Stimulated activated naive CD8-positive, alpha-beta T cell treated with anti-CD3 and anti-CD28 coated beads, Interleukin-15, amount 100 ng/mL, for 72 hours (primary cell): ENCODE results near the gene ITGA11.

Experiments used
- ATAC-seq: fragments of 150-1000 bp; cut with Tn5 transposase; 2 replicates; pipeline ENCODE4 v1.10.0; 2021; ENCODE audit warnings: mild to moderate bottlenecking, moderate library complexity
- DNase-seq, 2 donors: peaks; one replicate each; pipeline ENCODE4 v3.0.0; 2021 to 2022
- H3K27ac Mint-ChIP-seq, 2 donors: one replicate each; pipeline ENCODE4 v1.8.0; 2022; ENCODE audit warnings: mild to moderate bottlenecking in 2 of 2, mixed read lengths in 2 of 2, moderate library complexity in 2 of 2
- H3K27me3 Mint-ChIP-seq: one replicate; pipeline ENCODE4 v1.8.0; 2022; ENCODE audit warnings: mixed read lengths
- H3K4me1 Mint-ChIP-seq: one replicate; pipeline ENCODE4 v1.8.0; 2022; ENCODE audit warnings: mild to moderate bottlenecking, mixed read lengths
- H3K4me3 Mint-ChIP-seq, 2 donors: one replicate each; pipeline ENCODE4 v1.8.0; 2022; ENCODE audit warnings: mild to moderate bottlenecking in 2 of 2, mixed read lengths in 2 of 2, moderate library complexity in 1 of 2
- H3K9me3 Mint-ChIP-seq, 2 donors: one replicate each; pipeline ENCODE4 v1.8.0; 2022; ENCODE audit warnings: mixed read lengths in 2 of 2

Gene ITGA11

GRCh38 chr15:68292157-68292781 lies 139.7 kb downstream of the ITGA11 start:
- peaks cover 47% of the 10 kb centered on the region for H3K4me1 Mint-ChIP-seq
- ATAC-seq, result peak; percentile 46

GRCh38 chr15:68290715-68291114 lies 141.2 kb downstream of the ITGA11 start:
- peaks cover 58% of the 10 kb centered on the region for H3K4me1 Mint-ChIP-seq
- H3K4me3 Mint-ChIP-seq, result no peak overlapping the region
- ATAC-seq (no peak), DNase-seq (no peak)
- H3K27me3 Mint-ChIP-seq, result no peaks in the 10 kb centered on the region
- H3K9me3 Mint-ChIP-seq, result no peaks in the 10 kb centered on the region
- H3K27ac Mint-ChIP-seq, result no peak overlapping the region

More at GRCh38 chr15:68292157-68292781, 139.7 kb downstream of the ITGA11 start:
- Mint-ChIP-seq H3K4me3 (no peak overlapping the region), H3K27me3 (no peaks in the 10 kb centered on the region), H3K27ac (peak overlapping the region in 1 of 2 donors; percentile 78), H3K9me3 (no peaks in the 10 kb centered on the region)
- DNase-seq, result no peak

- H3K27ac Mint-ChIP-seq, result no peak overlapping the region
- no peaks in the 10 kb centered on the region for H3K9me3 Mint-ChIP-seq
- H3K4me3 Mint-ChIP-seq, result no peak overlapping the region
- peaks cover 68% of the 10 kb centered on the region for H3K4me1 Mint-ChIP-seq
- ATAC-seq (no peak), DNase-seq (no peak)
- no peaks in the 10 kb centered on the region for H3K27me3 Mint-ChIP-seq
Observed at GRCh38 chr15:68289621-68290352, 142.2 kb downstream of the ITGA11 start.

- H3K27ac Mint-ChIP-seq, result peak overlapping the region in 1 of 2 donors; percentile 1
- DNase-seq (no peak), ATAC-seq (no peak)
- no peaks in the 10 kb centered on the region for H3K9me3 Mint-ChIP-seq
- H3K4me1 Mint-ChIP-seq, result peaks cover 72% of the 10 kb centered on the region
- H3K4me3 Mint-ChIP-seq, result no peak overlapping the region
- H3K27me3 Mint-ChIP-seq, result no peaks in the 10 kb centered on the region
Observed at GRCh38 chr15:68289057-68289456, 142.9 kb downstream of the ITGA11 start.

- Mint-ChIP-seq H3K4me1 (peaks cover 68% of the 10 kb centered on the region), H3K9me3 (no peaks in the 10 kb centered on the region), H3K27ac (no peak overlapping the region), H3K4me3 (no peak overlapping the region), H3K27me3 (no peaks in the 10 kb centered on the region)
- ATAC-seq (no peak), DNase-seq (no peak)
Observed at GRCh38 chr15:68286256-68286655, 145.7 kb downstream of the ITGA11 start.

- no peak overlapping the region for H3K27ac Mint-ChIP-seq
- ATAC-seq (no peak), DNase-seq (no peak)
- H3K27me3 Mint-ChIP-seq, result no peaks in the 10 kb centered on the region
- peaks cover 67% of the 10 kb centered on the region for H3K4me1 Mint-ChIP-seq
- no peaks in the 10 kb centered on the region for H3K9me3 Mint-ChIP-seq
- no peak overlapping the region for H3K4me3 Mint-ChIP-seq
Observed at GRCh38 chr15:68285259-68285980, 146.5 kb downstream of the ITGA11 start.

GRCh38 chr15:68284616-68285258 lies 147.2 kb downstream of the ITGA11 start:
- H3K4me1 Mint-ChIP-seq, result peaks cover 73% of the 10 kb centered on the region
- no peaks in the 10 kb centered on the region for H3K27me3 Mint-ChIP-seq
- no peak for DNase-seq
- H3K4me3 Mint-ChIP-seq, result no peak overlapping the region
- H3K27ac Mint-ChIP-seq, result no peak overlapping the region
- no peaks in the 10 kb centered on the region for H3K9me3 Mint-ChIP-seq
- ATAC-seq, result no peak

- Mint-ChIP-seq H3K27me3 (no peaks in the 10 kb centered on the region), H3K27ac (no peak overlapping the region), H3K9me3 (no peaks in the 10 kb centered on the region), H3K4me3 (no peak overlapping the region), H3K4me1 (peaks cover 63% of the 10 kb centered on the region)
- DNase-seq, result no peak
- no peak for ATAC-seq
Observed at GRCh38 chr15:68283401-68283800, 148.6 kb downstream of the ITGA11 start.

GRCh38 chr15:68281008-68281407 lies 151.0 kb downstream of the ITGA11 start:
- peak overlapping the region in 1 of 2 donors; percentile 91 for H3K4me3 Mint-ChIP-seq
- ATAC-seq, result no peak
- peaks cover 51% of the 10 kb centered on the region for H3K4me1 Mint-ChIP-seq
- DNase-seq, result no peak
- no peaks in the 10 kb centered on the region for H3K9me3 Mint-ChIP-seq
- no peaks in the 10 kb centered on the region for H3K27me3 Mint-ChIP-seq
- no peak overlapping the region for H3K27ac Mint-ChIP-seq

GRCh38 chr15:68279779-68280753 lies 151.9 kb downstream of the ITGA11 start:
- H3K4me3 Mint-ChIP-seq, result peak overlapping the region; percentile 91 to 98
- no peak for ATAC-seq
- H3K4me1 Mint-ChIP-seq, result peaks cover 48% of the 10 kb centered on the region
- H3K9me3 Mint-ChIP-seq, result no peaks in the 10 kb centered on the region
- no peaks in the 10 kb centered on the region for H3K27me3 Mint-ChIP-seq
- H3K27ac Mint-ChIP-seq, result peak overlapping the region; percentile 31 to 73
- no peak for DNase-seq

- peaks cover 41% of the 10 kb centered on the region for H3K4me1 Mint-ChIP-seq
- DNase-seq (no peak), ATAC-seq (peak; percentile 22)
- peak overlapping the region; percentile 97 to 100 for H3K27ac Mint-ChIP-seq
- H3K27me3 Mint-ChIP-seq, result no peaks in the 10 kb centered on the region
- H3K9me3 Mint-ChIP-seq, result no peaks in the 10 kb centered on the region
- peak overlapping the region; percentile 91 to 98 for H3K4me3 Mint-ChIP-seq
Observed at GRCh38 chr15:68278595-68279405, 153.2 kb downstream of the ITGA11 start.

GRCh38 chr15:68278345-68278594 lies 153.7 kb downstream of the ITGA11 start:
- H3K4me1 Mint-ChIP-seq, result peaks cover 41% of the 10 kb centered on the region
- no peak for ATAC-seq
- DNase-seq, result no peak
- H3K9me3 Mint-ChIP-seq, result no peaks in the 10 kb centered on the region
- H3K27me3 Mint-ChIP-seq, result no peaks in the 10 kb centered on the region
- H3K27ac Mint-ChIP-seq, result peak overlapping the region; percentile 97 to 100
- peak overlapping the region; percentile 91 to 98 for H3K4me3 Mint-ChIP-seq

- peaks cover 41% of the 10 kb centered on the region for H3K4me1 Mint-ChIP-seq
- peak within 1 kb of the TSS; percentile 99 to 100 for H3K27ac Mint-ChIP-seq
- peak; percentile 89 for ATAC-seq
Observed at GRCh38 chr15:68277603-68278344, 154.2 kb downstream of the ITGA11 start, which contains the start of gene FEM1B. Gene FEM1B (plus strand): TSS chr15:68277745. CDS start chr15:68278418, 673 bp downstream.

More at GRCh38 chr15:68277603-68278344, 154.2 kb downstream of the ITGA11 start, which contains the start of gene FEM1B:
- Mint-ChIP-seq H3K9me3 (no peaks in the 10 kb centered on the region), H3K27me3 (no peaks in the 10 kb centered on the region), H3K4me3 (peak within 1 kb of the TSS; percentile 91 to 98)
- DNase-seq, result peak; percentile 94
